Skeletal muscle satellite cell (primary cell): Measurements from ENCODE around the gene AASDH.

Experiments
- H3K27me3 ChIP-seq: 2 replicates; pipeline ENCODE4 v1.7.0; 2013; ENCODE audit warnings: low read length; ENCODE audit not compliant: control insufficient read depth, insufficient read depth
- H3K36me3 ChIP-seq: 2 replicates; pipeline ENCODE4 v1.7.0; 2013; ENCODE audit warnings: mild to moderate bottlenecking, control low read depth, low read length; ENCODE audit not compliant: insufficient read depth
- H3K4me1 ChIP-seq: 2 replicates; pipeline ENCODE4 v1.7.0; 2013; ENCODE audit warnings: low read length; ENCODE audit not compliant: control insufficient read depth, insufficient read depth
- H3K4me2 ChIP-seq: 2 replicates; pipeline ENCODE4 v1.7.0; 2013; ENCODE audit warnings: mild to moderate bottlenecking, low read length
- H3K4me3 ChIP-seq: 2 replicates; pipeline ENCODE4 v1.7.0; 2013; ENCODE audit warnings: low read length
- H3K9ac ChIP-seq: 2 replicates; pipeline ENCODE4 v1.7.0; 2013; ENCODE audit warnings: mild to moderate bottlenecking, low read depth, low read length, moderate library complexity
- H3K9me3 ChIP-seq: replicated peaks from 2 replicates; pipeline ENCODE4 v1.7.0; 2013; ENCODE audit warnings: mild to moderate bottlenecking, control low read depth, low read length

AASDH gene

GRCh38 chr4:56330691-56331090 lies 56.6 kb downstream of the AASDH start:
- no peaks in the 10 kb centered on the region for H3K36me3 ChIP-seq
- H3K9me3 ChIP-seq = no peaks in the 10 kb centered on the region

DNA sequence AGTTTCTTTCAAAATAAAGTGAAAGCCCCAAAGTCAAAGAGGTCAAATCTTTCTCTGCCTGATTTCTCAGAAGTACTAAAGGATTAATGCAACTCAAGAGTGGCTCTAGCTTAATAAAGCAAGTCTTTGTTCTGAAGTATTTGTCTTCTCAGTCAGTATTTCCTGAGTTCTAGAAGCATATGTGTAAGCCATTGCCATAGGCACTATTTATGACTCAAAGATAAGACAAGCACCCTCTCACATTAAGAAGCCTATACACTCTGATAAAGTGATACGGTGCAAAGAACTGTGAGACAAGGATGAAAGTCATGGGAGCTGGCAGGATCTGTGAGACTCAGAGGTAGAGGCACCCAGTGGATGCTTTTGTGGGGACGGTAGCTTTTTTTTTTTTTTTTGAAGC lies 60.9 kb downstream of the AASDH start:
- Histone ChIP-seq H3K36me3 (no peaks in the 10 kb centered on the region), H3K27me3 (no peaks in the 10 kb centered on the region), H3K9me3 (no peaks in the 10 kb centered on the region), H3K4me2 (no peak overlapping the region), H3K4me1 (no peaks in the 10 kb centered on the region), H3K9ac (no peak overlapping the region), H3K4me3 (no peak overlapping the region)

More at GRCh38 chr4:56330691-56331090, 56.6 kb downstream of the AASDH start:
- no peaks in the 10 kb centered on the region for H3K27me3 ChIP-seq
- H3K4me2 ChIP-seq = no peak overlapping the region
- H3K4me3 ChIP-seq = no peak overlapping the region
- no peak overlapping the region for H3K9ac ChIP-seq
- H3K4me1 ChIP-seq = no peaks in the 10 kb centered on the region

- Histone ChIP-seq H3K36me3 (no peaks in the 10 kb centered on the region), H3K27me3 (no peaks in the 10 kb centered on the region), H3K9ac (no peak overlapping the region)
Measured at GRCh38 chr4:56324011-56324610, 63.2 kb downstream of the AASDH start.

GRCh38 chr4:56323327-56323726 lies 64.0 kb downstream of the AASDH start:
- H3K36me3 ChIP-seq = no peaks in the 10 kb centered on the region
- no peak overlapping the region for H3K4me2 ChIP-seq
- H3K9ac ChIP-seq = no peak overlapping the region
- H3K4me1 ChIP-seq = no peaks in the 10 kb centered on the region
- H3K9me3 ChIP-seq = no peaks in the 10 kb centered on the region
- H3K27me3 ChIP-seq = no peaks in the 10 kb centered on the region
- no peak overlapping the region for H3K4me3 ChIP-seq

More at GRCh38 chr4:56324011-56324610, 63.2 kb downstream of the AASDH start:
- Histone ChIP-seq H3K4me1 (no peaks in the 10 kb centered on the region), H3K4me2 (no peak overlapping the region), H3K4me3 (no peak overlapping the region), H3K9me3 (no peaks in the 10 kb centered on the region)

DNA sequence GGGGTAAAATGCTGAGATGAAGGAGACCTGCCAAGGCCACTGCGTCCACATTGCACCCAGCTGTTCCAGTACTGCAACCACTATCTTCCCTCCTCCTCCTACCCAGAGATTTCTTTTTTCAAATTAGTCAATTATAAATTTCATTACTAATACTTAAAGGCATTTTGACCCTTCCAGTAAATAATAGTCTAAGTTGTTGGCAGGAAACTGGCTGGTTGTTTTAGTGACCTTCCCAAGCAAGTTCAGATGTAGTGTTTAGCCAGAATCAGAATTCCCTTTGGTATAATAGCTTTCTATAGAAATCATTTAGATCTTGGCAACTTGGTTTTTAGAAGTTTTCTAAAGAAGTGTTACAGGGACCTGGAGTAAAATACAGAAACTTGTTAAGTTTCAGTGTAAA lies 66.0 kb downstream of the AASDH start:
- no peak overlapping the region for H3K4me2 ChIP-seq
- no peak overlapping the region for H3K9ac ChIP-seq
- no peaks in the 10 kb centered on the region for H3K27me3 ChIP-seq
- H3K4me3 ChIP-seq = no peak overlapping the region
- H3K36me3 ChIP-seq = no peaks in the 10 kb centered on the region
- H3K4me1 ChIP-seq = no peaks in the 10 kb centered on the region
- no peaks in the 10 kb centered on the region for H3K9me3 ChIP-seq

GRCh38 chr4:56320293-56320692 lies 67.0 kb downstream of the AASDH start:
- H3K9me3 ChIP-seq = no peaks in the 10 kb centered on the region
- no peak overlapping the region for H3K9ac ChIP-seq
- H3K4me1 ChIP-seq = no peaks in the 10 kb centered on the region
- H3K4me2 ChIP-seq = no peak overlapping the region
- H3K36me3 ChIP-seq = no peaks in the 10 kb centered on the region
- H3K27me3 ChIP-seq = no peaks in the 10 kb centered on the region
- no peak overlapping the region for H3K4me3 ChIP-seq

GRCh38 chr4:56318555-56318954 lies 68.7 kb downstream of the AASDH start:
- H3K27me3 ChIP-seq = no peaks in the 10 kb centered on the region
- H3K4me1 ChIP-seq = no peaks in the 10 kb centered on the region
- H3K4me3 ChIP-seq = no peak overlapping the region
- H3K9ac ChIP-seq = no peak overlapping the region
- no peaks in the 10 kb centered on the region for H3K36me3 ChIP-seq
- no peak overlapping the region for H3K4me2 ChIP-seq
- H3K9me3 ChIP-seq = no peaks in the 10 kb centered on the region

DNA sequence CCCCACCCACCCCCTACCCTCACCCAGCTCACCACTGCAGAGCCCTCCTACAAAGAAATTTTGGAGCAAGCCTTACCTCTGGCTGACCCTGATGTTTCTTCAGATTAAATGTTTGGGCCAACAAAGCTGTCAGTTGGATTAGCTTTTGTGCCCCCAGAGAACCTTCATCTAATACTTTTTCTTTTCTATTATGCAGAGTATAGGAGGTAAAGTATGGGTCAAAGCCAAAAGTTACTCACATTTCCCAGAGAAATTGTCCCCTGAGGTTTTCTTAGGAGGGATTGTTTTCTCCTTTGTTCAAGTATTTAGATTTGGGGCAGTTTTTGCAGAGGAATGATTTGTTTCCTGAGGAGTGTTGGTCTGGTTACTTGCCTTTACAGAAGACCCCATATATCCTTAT lies 69.5 kb downstream of the AASDH start:
- H3K9me3 ChIP-seq = no peaks in the 10 kb centered on the region
- H3K4me1 ChIP-seq = no peaks in the 10 kb centered on the region
- H3K9ac ChIP-seq = no peak overlapping the region
- H3K4me2 ChIP-seq = no peak overlapping the region
- no peak overlapping the region for H3K4me3 ChIP-seq
- no peaks in the 10 kb centered on the region for H3K36me3 ChIP-seq
- no peaks in the 10 kb centered on the region for H3K27me3 ChIP-seq

GRCh38 chr4:56316011-56316650 lies 71.2 kb downstream of the AASDH start:
- H3K27me3 ChIP-seq = no peaks in the 10 kb centered on the region
- H3K9me3 ChIP-seq = no peaks in the 10 kb centered on the region
- H3K9ac ChIP-seq = no peak overlapping the region
- H3K4me1 ChIP-seq = no peaks in the 10 kb centered on the region
- no peak overlapping the region for H3K4me3 ChIP-seq
- H3K36me3 ChIP-seq = no peaks in the 10 kb centered on the region
- no peak overlapping the region for H3K4me2 ChIP-seq

GRCh38 chr4:56315543-56315942 lies 71.7 kb downstream of the AASDH start:
- Histone ChIP-seq H3K9me3 (no peaks in the 10 kb centered on the region), H3K36me3 (no peaks in the 10 kb centered on the region), H3K4me3 (no peak overlapping the region), H3K4me1 (no peaks in the 10 kb centered on the region), H3K9ac (no peak overlapping the region), H3K4me2 (no peak overlapping the region), H3K27me3 (no peaks in the 10 kb centered on the region)

DNA sequence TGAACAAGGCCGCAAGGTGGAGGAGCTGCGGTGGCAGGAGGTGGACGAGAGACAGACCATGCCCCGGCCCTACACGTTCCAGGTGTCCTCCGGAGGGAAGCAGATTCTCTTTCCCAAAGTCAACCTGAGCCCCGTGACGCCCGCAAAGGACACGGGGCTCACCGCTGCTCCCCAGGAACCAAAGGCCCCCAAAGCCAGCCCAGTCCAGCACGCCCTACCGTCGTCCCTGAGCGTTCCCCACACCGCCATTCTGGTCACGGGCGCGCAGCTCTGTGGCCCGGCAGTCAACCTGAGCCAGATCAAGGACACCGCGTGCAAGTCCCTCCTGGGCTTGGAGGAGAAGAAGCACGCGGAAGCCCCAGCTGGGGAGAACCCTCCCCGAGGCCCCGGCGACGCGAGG lies 72.2 kb downstream of the AASDH start:
- Histone ChIP-seq H3K27me3 (no peaks in the 10 kb centered on the region), H3K9me3 (no peaks in the 10 kb centered on the region), H3K9ac (no peak overlapping the region), H3K4me2 (no peak overlapping the region), H3K36me3 (no peaks in the 10 kb centered on the region), H3K4me3 (no peak overlapping the region), H3K4me1 (no peaks in the 10 kb centered on the region)
